Forelimb muscle (tissue), 1 donor: ENCODE data around the gene SH3TC1. TPM values are rescaled to one million over a fixed set of nuclear protein-coding genes. Genes with fewer than 3 reads are reported as not detected.

Source experiments
- DNase-seq: peaks from one replicate; pipeline ENCODE4 v3.0.0-alpha.2; 2013; ENCODE audit warnings: low read depth
- polyA plus RNA-seq: library from polyadenylated mRNA; unstranded; fragments of 120-200 nt; gene quantifications from one replicate; pipeline ENCODE4 v1.2.1, GENCODE V29; 2013; ENCODE audit not compliant: insufficient read length

The SH3TC1 gene
- 8.5 TPM for polyA plus RNA-seq

GRCh38 chr4:8198906-8199593 is at the start of gene SH3TC1:
TSS of gene SH3TC1 (plus strand) at chr4:8199290. CDS start at chr4:8205195, 5,905 bp downstream.
- DNase-seq = no peak

- DNase-seq = no peak
These were observed 49.4 kb upstream of the SH3TC1 start for GRCh38 chr4:8149664-8150063.

- no peak for DNase-seq
These were observed 48.7 kb upstream of the SH3TC1 start for GRCh38 chr4:8150152-8151090.

GRCh38 chr4:8151165-8151650 is 47.9 kb upstream of the SH3TC1 start:
- no peak for DNase-seq

GRCh38 chr4:8152090-8152864 is 46.8 kb upstream of the SH3TC1 start:
- no peak for DNase-seq

- DNase-seq = no peak
These were observed 46.2 kb upstream of the SH3TC1 start for GRCh38 chr4:8152865-8153257.

- DNase-seq = no peak
These were observed 45.6 kb upstream of the SH3TC1 start for GRCh38 chr4:8153441-8153840.

- DNase-seq = no peak
These were observed 44.0 kb upstream of the SH3TC1 start for GRCh38 chr4:8155048-8155447.

GRCh38 chr4:8155660-8156421 is 43.2 kb upstream of the SH3TC1 start:
- no peak for DNase-seq

- no peak for DNase-seq
These were observed 42.5 kb upstream of the SH3TC1 start for GRCh38 chr4:8156617-8157016.

GRCh38 chr4:8157496-8157895 is 41.6 kb upstream of the SH3TC1 start:
- DNase-seq = no peak

GRCh38 chr4:8157944-8158709 is 41.0 kb upstream of the SH3TC1 start:
- no peak for DNase-seq

GRCh38 chr4:8158710-8159536 is 40.2 kb upstream of the SH3TC1 start, which contains the start of gene ABLIM2:
TSS of gene ABLIM2 (minus strand) at chr4:8158813. CDS start at chr4:8158689, 124 bp downstream.
- DNase-seq = peak; percentile 90

GRCh38 chr4:8159537-8160232 is 39.4 kb upstream of the SH3TC1 start:
- DNase-seq = no peak

- no peak for DNase-seq
These were observed 38.9 kb upstream of the SH3TC1 start for GRCh38 chr4:8160233-8160560.

- no peak for DNase-seq
These were observed 38.5 kb upstream of the SH3TC1 start for GRCh38 chr4:8160572-8160971.

- DNase-seq = no peak
These were observed 36.5 kb upstream of the SH3TC1 start for GRCh38 chr4:8162625-8163024.

- DNase-seq = no peak
These were observed 36.1 kb upstream of the SH3TC1 start for GRCh38 chr4:8163026-8163425.
